Measurements from ENCODE around the gene APEH.

Gene APEH

DNA sequence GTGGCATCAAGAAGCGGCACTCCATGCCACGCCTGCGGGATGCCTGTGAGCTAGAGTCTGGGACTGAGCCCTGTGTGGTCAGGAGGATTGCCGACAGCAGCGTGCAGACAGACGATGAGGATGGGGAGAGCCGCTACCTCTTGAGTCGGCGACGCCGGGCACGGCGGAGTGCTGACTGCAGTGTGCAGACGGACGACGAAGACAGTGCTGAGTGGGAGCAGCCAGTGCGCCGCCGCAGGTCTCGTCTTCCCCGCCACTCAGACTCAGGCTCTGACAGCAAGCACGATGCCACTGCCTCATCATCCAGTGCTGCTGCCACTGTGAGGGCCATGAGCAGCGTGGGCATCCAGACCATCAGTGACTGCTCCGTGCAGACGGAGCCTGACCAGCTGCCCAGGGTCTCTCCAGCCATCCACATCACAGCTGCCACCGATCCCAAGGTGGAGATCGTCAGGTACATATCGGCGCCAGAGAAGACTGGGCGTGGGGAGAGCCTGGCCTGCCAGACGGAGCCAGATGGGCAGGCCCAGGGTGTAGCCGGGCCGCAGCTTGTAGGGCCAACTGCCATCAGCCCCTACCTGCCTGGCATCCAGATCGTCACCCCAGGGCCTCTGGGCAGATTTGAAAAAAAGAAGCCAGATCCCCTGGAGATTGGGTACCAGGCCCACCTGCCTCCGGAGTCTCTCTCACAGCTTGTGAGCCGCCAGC is 16.8 kb upstream of the APEH start:
- TF ChIP-seq, protein P1, sequence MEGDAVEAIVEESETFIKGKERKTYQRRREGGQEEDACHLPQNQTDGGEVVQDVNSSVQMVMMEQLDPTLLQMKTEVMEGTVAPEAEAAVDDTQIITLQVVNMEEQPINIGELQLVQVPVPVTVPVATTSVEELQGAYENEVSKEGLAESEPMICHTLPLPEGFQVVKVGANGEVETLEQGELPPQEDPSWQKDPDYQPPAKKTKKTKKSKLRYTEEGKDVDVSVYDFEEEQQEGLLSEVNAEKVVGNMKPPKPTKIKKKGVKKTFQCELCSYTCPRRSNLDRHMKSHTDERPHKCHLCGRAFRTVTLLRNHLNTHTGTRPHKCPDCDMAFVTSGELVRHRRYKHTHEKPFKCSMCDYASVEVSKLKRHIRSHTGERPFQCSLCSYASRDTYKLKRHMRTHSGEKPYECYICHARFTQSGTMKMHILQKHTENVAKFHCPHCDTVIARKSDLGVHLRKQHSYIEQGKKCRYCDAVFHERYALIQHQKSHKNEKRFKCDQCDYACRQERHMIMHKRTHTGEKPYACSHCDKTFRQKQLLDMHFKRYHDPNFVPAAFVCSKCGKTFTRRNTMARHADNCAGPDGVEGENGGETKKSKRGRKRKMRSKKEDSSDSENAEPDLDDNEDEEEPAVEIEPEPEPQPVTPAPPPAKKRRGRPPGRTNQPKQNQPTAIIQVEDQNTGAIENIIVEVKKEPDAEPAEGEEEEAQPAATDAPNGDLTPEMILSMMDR (IDR thresholded peaks at IDR 0.05; ENCODE audit: extremely low read depth, insufficient read depth, missing control alignments), result no peak
- in situ Hi-C loops (cut with MboI; ENCODE audit: low pct_unique_long_range_greater_than_20kb, low sequenced_read_pairs, unreplicated experiment), result no loop called here
- no peak for DNase-seq (ENCODE audit: low spot score)

DNA sequence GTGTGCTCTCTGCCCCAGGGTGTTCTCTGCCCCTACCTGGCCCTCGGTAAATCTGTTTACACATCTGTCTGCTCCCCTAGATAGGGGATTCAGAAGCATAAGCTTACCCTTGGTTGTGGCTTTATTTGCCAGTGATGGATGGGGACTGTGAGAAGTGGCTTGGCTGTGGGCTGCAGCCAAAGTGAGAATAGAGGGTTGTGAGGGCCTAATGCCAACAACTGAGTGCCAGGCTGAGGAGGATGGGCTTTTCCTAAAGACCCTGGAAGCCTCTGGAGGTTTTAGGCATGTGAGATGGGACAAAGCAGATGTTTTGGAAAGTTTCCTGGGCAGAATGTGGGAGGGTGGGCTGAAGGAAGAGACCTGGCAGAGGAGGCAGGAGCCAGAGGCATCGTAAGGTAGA is 15.4 kb upstream of the APEH start:
- in situ Hi-C loops (cut with MboI; ENCODE audit: low pct_unique_long_range_greater_than_20kb, low sequenced_read_pairs, unreplicated experiment), result no loop called here
- TF ChIP-seq, protein P1 (IDR thresholded peaks at IDR 0.05; ENCODE audit: extremely low read depth, insufficient read depth, missing control alignments), result no peak
- no peak for DNase-seq (ENCODE audit: low spot score)

DNA sequence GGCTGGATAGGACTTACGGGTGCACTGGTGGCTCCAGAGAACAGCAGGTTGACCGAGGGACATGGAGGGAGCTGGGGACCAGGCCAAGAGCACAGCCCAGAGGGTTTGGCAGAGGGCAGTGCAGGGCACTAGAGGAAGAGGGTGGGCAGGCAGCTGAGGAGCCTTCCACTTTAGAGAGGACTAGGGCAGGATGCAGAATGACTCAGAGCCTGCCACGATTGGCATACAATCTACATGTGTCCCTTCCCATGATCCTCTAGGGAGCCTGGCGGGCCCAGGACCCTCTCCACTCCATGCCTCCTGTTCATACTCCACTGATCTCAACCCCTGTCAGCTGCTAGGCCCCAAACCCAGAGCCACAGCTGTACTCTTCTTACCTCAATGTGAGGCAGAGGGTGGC is 14.4 kb upstream of the APEH start:
- TF ChIP-seq, protein P1 (IDR thresholded peaks at IDR 0.05; ENCODE audit: extremely low read depth, insufficient read depth, missing control alignments), result no peak
- DNase-seq (ENCODE audit: low spot score), result no peak

DNA sequence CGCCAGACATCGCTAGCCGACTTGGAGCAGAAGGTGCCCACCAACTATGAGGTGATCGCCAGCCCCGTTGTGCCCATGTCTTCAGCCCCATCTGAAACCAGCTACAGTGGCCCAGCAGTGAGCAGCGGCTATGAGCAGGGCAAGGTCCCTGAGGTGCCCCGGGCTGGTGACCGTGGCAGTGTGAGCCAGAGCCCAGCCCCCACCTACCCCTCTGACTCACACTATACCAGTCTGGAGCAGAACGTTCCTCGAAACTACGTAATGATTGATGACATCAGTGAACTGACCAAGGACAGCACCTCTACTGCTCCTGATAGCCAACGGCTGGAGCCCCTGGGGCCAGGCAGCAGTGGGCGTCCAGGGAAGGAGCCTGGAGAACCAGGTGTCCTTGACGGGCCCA is 12.9 kb upstream of the APEH start:
- in situ Hi-C loops (cut with MboI; ENCODE audit: low pct_unique_long_range_greater_than_20kb, low sequenced_read_pairs, unreplicated experiment), result no loop called here
- DNase-seq (ENCODE audit: low spot score), result no peak
- TF ChIP-seq, protein P1 (IDR thresholded peaks at IDR 0.05; ENCODE audit: extremely low read depth, insufficient read depth, missing control alignments), result no peak

More for the DNA sequence above, 14.4 kb upstream of the APEH start:
- in situ Hi-C loops (cut with MboI; ENCODE audit: low pct_unique_long_range_greater_than_20kb, low sequenced_read_pairs, unreplicated experiment), result no loop called here

DNA sequence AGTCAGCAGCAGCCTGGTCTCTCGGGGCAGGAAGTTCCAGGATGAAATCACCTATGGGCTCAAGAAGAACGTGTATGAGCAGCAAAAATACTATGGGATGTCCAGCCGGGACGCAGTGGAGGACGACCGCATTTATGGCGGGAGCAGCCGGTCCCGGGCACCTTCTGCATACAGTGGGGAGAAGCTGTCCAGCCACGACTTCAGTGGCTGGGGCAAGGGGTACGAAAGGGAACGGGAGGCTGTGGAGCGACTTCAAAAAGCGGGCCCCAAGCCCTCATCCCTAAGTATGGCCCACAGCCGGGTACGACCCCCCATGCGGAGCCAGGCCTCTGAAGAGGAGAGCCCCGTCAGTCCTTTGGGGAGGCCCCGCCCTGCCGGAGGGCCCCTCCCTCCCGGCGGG is 12.1 kb upstream of the APEH start:
- DNase-seq (ENCODE audit: low spot score), result no peak
- in situ Hi-C loops (cut with MboI; ENCODE audit: low pct_unique_long_range_greater_than_20kb, low sequenced_read_pairs, unreplicated experiment), result no loop called here
- TF ChIP-seq, protein P1 (IDR thresholded peaks at IDR 0.05; ENCODE audit: extremely low read depth, insufficient read depth, missing control alignments), result no peak

DNA sequence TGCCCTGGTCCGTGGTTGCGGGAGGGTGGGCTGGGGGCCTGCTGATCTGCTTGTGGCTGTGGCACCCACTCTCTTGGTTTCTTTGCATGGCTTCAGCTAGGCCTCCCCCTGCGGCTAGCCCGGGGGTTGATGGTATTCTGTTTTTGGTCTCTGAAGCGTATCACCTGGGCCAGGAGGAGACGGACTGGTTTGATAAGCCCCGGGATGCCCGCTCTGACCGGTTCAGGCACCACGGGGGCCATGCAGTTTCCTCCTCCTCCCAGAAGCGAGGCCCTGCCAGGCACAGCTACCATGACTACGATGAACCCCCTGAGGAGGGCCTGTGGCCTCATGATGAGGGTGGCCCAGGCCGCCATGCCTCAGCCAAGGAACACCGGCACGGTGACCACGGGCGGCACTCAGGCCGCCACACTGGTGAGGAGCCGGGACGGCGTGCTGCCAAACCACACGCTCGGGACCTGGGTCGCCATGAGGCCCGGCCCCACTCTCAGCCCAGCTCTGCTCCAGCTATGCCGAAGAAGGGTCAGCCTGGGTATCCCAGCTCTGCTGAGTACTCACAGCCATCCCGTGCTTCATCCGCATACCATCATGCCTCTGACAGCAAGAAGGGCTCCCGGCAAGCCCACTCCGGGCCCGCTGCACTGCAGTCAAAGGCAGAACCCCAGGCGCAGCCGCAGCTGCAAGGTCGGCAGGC is 11.3 kb upstream of the APEH start:
- TF ChIP-seq, protein P1 (IDR thresholded peaks at IDR 0.05; ENCODE audit: extremely low read depth, insufficient read depth, missing control alignments), result no peak
- no peak for DNase-seq (ENCODE audit: low spot score)
- in situ Hi-C loops (cut with MboI; ENCODE audit: low pct_unique_long_range_greater_than_20kb, low sequenced_read_pairs, unreplicated experiment), result no loop called here
